ENCODE results near the gene TCF7L2.
"Not testable (repeated sequence)": the region's sequence is repeated elsewhere in the genome, so short reads cannot be mapped to it uniquely, and the experiment has no call there.

Gene TCF7L2

DNA sequence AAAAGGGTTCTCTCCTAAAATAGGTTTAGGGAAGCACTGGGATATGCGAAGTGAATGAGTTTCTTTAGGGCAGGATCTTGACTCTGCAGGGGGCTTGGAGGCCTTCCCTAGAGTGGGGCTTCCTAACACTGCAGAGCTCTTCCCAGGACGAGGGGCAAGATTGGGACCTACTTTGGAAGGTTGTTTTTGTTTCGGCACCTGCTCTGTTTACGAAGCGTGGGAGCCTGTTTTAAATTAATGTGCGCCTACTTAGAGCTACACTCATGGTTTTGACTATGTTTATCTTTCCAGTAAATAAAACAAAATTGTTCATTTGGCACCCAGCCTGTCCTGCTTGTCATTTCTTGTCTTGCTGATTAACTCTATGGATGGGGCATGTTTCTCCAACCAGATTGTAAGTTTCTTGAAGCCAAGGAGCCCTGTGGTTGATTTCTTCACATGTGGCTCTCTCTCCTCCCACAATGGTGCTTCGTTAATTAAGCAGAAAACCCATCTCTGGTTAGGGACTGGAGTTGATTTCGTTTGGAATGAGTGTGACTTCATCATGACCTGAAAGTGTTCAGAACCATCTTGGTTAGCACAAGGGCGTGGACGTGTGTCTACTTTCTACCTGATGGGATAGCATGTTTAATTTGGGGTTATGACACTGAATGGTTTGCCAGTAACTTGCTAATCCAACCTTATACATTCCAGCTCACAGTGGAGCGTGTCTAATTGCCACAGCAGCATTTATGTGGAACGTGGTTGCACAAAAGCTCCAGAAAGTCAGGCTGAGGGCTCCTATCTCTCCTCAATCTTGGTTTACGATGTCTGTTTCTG lies 98.1 kb downstream of the TCF7L2 start:
- DNase-seq, result peak; percentile 69

DNA sequence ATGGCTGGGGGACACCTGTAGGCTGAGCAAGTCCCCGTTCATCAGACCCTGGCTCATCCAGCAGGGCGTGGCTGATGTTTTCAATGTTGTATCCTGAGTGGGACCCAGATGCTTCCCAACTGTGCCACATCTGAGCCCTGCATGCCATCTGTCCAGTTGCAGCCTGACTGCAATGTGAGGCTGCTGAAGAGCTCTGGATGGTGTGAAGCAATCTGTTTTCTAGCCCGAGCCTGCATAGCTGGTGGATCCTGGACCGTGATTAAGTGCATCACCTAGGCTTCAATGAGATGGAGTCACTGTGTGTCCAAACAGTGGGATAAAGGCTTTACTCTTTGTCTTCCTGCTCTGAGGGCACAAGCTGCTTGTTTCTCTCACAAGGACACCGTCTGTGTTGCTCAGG lies 99.8 kb downstream of the TCF7L2 start:
- DNase-seq, result no peak

DNA sequence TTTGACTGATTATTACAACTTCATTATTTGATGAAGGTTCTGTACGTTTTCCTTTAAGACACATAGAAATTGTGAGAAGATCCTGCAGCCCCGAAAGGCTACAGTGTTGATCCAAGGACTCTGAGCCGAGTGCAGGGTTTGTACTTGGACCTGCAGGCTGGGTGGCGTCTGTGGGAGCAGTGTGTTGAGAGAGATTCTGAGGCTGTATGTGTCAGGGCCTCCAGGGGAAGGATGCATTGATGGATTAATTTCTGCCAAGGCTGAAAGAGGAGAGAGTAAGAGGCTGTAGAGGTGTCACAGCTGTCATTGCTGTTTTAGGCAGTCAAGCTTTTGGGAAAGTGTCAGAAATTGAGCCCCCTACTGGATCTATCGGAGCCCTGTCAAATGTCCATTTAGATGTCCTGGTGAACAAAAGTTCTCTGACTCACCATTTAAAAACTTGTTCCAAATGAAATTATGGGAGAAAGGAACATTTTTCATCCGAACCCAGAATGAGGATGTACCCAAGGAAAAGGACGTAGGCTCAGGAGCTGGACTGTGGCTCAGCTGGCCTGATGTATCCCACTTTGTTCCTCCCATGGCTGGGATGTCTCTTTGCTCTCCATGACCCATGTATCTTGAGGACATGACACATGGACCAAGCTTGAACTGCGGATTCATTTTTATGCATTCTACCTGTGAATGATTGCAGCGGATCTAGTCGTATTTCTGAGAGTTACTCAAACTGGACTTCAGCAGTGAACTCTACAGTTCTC lies 102.2 kb downstream of the TCF7L2 start:
- no peak for DNase-seq

DNA sequence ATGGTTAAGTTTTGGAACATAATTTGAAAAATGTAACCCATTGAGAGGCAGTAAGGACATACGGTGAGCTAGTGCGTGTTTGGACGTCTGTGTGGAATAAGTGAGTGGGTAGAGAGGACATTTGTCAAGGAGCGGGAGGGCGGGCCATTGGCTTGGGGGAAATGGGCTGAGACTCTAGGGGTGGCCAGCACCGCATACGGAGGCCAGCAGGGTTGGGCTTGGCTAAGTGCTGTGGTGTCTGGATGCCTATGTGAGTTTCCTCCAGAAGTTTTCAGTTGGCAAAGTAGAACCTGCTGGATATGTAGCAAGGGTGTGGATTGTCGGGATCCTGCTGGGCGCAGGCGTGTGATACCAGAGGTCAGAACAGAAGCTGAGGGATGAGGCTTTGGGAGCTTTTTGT lies 103.0 kb downstream of the TCF7L2 start:
- DNase-seq, result no peak

DNA sequence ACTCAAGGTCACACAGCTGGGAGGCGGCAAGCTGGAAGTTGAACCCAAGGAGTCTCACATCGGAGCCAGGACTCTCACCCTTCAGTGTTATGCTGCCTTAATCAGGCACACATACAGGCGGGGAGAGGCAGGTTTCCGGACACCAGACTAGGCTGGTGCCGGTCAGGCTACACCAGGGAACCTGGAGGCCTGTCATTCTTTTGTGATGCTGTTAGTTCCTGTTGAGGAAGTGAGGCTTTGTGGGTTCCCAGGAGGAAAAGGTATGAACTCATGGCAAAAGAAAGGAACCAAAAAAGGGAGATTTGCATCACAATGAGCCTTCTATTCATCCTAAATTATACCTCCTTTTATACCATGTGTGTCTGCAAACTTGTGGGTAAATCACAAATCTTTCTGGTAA lies 103.8 kb downstream of the TCF7L2 start:
- DNase-seq, result no peak

DNA sequence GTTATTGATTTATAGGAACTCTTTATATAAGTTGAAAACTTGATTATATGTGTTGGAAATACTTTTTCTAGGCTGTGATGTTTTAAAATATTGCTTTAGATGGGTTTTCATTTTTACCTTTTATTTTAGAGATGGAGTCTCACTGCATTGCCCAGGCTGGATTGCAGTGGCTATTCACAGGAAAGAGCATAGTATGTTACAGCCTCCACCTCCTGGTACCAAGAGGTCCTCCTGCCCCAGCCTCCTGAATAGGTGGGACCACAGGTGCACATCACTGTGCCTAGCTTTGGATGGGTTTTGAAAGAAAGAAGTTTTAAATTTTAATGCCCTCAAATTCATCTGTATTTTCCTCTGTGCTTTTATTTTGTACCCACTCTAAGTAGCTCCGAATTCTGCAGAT lies 105.4 kb downstream of the TCF7L2 start:
- no peak for DNase-seq

DNA sequence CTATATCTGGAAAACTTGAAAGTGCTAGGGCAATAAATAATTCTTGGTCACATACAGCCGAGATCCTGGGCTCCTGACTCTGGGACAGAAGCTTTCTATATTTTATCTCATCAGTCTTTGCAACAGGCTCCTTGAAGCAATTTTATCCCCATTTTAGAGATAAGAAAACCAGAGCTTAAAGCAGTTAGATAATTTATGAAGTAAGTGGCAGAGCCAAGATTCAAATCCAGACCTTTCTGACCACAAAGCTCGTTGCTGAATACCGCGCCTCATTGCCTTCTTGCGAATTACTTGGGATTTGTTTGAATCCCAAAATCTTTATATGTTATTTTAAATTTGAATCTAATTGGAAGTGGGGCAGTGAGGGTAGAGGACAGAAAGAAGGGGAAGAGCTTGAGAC lies 106.0 kb downstream of the TCF7L2 start:
- DNase-seq, result no peak

DNA sequence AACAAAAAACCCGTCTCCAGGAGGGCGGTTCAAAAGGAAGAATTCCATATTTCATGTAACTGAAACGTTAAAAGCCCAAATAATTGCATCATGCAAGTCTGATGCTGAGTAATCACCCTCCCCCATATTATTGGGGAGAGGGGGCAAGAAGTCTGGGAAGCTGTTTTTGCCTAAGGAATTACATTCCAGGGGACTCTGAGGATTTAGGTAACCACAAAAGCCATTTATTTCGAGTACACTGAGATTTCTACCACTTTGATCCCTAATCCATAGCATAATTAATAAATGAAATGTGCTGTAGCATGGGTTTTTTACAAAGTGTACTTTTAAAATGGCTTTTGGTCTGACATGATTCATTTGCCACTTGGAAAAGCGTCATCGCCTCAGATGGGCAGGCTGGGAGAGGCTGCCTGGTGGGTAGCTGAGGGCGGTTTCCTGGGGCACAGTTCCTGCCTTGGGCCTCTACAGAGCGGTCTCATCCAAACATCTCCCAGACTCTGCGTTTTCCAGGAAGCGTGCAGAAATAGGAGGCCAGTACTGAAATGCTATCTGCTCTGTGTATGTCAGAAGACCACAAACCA lies 106.5 kb downstream of the TCF7L2 start:
- no peak for DNase-seq

DNA sequence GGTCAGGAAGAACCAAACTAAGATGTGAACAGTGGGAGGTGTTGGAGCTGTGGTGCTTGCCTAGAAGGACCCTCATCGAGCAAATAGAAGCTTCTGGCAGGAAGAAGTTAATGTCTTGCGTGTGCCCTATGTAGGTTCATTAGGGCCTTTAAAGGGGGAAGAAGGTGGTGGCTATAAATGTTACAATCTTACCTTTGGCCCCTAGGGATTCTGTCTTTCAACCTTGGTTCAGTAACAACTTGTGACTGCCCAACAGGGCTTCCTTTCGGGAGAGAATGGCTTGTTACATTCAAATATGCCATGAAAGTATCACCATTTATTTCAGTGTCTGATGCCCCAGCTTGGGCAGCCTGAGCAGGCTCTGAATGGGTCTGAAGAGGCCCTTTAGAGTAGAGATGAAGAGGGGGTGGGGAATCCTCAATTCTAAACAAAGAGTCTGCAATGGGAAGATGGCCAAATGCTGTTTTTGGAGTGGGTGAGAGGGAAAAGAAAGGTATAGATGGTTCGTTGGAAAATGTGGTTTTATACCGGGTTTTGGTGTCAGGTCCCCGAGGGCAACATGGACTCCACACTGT lies 108.0 kb downstream of the TCF7L2 start:
- peak; percentile 69 for DNase-seq

DNA sequence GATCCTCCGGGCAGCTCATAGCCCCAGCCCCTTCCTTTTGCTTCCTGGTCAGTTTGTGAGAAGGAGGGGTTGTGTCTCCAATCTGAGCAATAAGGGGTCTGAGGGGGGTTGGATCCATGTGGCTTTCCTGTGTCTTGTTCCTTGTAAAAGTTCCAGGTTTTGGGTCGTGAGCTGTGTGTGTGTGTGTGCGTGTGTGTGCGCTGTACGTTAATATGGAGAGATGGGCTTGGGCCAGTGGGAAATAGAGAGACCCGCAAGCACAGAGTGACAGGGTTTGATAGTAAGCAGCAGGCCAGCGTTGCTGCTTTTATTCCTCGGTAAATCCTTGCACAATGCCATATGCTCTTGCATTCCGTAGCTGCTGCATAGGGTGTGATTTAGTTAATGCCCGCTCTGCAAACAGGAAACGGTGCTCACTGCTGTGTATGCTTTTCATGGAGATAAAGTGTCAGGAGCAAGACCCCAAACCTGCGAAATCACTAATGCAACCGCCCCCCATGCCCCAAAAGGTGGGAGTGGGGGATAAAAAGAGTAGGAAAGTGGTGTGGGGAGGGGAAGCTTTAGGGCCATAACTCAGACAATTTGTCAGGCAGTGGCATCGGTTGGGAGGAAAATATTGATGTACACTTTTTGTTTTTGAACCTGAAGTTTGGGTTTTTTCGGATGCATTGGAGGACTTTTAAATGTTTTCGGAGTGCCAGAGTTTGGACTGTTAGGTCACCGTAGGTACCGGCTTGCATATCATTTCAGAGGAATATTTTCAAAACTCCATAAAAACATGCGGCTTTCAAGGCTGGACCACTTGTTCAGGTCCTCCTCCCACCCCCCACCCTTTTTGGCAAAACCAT lies 108.7 kb downstream of the TCF7L2 start:
- no peak for DNase-seq

DNA sequence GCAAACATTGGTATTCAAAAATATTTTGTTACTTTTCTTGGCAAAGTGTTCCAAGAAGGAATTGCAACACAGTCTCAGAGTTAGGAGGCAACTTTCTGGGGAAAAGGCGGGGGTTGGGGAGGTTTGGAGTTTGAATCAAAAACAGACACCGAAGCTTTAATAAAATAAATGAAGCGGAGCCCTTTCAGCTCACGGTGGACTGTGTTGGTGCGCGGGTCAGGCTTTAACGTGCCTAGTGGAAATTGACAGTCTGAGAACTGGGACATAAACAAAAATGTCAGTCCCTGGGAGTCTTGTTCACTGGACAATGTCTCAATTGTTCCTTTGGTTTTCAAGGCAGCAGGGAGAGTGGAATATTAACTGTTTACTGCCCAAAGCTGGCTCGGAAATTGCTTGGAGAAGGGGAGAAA lies 109.3 kb downstream of the TCF7L2 start:
- no peak for DNase-seq

DNA sequence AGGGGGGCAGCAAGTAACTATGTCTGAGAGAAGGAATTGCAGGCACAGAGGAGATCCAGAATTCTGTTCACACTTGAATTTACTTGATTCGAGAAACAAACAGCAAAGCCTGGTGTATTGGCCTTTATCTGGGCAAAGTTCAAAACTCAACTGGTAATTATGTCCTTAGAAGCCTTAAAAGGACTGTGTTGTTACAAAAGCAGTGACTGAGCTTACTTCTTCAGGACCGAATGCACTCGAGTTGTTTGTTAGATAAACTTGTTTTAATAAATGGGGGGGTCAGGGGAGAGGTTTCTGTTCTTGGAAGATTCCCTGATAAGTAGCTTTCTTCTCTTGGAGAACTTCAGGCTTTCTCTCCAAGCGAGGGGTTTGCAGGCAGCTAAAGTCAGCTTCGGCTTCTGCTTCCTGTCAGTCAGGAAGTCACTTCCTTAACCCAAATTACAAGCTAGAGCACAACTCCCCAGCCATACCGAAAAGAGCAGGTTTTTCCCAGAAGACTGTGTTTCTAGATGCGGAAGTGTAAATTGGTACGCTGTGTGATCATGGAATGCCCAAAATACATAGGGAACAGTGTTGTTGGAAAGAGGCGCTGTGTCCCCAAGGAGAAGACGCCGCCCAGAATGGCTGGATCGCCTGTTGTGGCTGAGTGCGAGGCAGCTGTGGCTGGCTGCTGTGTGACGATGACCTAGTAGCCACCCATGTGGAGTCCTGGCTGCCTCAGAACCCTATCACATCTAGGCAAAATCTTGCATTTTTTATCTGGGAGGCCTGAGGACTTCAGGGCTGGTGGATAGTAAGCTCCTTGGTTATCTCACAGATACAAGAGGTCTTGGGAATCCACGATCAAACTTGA lies 110.4 kb downstream of the TCF7L2 start:
- no peak for DNase-seq

DNA sequence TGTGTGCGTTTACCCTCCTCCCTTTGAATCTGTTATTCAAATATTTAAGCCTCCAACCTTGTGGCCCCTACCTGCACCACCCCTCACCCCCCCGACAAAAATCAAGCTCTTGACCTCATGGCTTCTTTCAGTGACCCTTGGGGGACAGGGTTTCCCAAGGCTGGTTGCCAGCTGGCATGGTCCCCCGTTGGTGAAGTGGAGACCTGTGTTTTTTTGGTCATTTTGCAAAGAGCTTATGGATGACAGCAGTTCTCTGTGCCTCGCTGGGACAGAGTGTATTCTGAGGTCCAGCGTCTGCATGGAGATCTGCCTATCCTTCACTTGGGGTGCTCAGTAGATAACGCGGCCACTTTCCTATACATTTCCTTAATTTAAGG lies 111.0 kb downstream of the TCF7L2 start:
- DNase-seq, result no peak

DNA sequence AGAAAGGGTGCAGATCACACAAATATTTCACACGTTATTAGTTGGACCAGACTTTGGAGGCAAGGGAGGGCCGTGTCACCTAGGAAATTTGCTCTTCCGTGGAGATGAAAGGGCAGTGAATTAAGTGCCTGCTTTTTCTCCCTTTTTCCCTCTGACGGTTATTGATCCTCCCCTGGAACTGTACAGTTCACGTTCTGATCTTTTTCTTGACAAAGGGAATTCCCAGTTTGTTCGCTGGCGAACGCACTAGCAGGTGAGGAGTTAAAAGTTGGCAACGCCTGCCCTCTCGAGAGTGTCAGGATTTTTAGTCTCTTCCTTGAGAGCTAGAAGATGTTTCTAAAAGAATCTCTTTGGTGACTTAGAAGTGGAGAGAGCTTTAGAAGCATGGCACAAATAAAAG lies 111.5 kb downstream of the TCF7L2 start:
- no peak for DNase-seq

DNA sequence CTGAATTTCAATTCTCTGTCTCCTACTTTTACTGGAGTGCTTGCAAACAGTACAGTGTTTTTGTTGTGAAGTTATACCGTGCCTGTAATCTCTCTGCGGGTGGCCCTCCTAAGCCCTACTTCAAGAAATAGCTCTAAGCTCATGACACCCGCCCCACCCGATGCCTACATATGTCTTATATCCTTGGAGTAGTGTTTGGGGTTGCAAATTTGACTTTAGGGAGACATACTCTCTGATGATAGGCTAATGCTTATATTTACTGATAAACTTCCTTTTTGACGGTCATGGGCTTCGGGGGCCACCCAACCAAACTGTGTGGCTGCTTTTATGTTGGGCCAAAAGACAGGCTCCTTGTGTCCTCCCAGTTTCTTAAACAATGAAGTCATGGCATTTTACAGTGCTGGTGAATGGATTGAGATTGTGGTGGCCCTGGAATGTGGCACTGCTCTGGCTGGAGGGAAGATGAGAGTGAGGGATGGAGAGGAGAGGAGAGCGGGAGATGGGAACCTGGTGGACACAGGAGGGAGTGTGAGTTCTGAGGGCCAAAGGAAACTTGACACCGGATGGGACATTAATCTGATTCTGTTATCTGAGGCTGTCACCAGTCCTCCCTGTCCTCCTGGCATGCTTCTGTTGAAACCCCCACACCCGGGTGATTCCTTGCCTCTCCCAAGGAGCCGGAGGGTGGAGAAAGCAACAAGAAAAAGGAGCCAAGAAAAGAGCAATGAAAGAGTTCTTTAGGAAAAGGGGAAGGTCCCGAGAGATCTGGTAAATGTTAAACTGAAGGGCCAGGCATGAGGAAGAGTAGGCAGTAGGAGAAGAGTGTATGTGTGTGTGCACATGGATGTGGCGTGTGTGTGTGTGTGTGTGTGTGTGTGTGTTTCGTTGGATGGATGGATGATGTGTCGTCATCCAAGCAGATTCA lies 113.3 kb downstream of the TCF7L2 start:
- DNase-seq, result no peak

DNA sequence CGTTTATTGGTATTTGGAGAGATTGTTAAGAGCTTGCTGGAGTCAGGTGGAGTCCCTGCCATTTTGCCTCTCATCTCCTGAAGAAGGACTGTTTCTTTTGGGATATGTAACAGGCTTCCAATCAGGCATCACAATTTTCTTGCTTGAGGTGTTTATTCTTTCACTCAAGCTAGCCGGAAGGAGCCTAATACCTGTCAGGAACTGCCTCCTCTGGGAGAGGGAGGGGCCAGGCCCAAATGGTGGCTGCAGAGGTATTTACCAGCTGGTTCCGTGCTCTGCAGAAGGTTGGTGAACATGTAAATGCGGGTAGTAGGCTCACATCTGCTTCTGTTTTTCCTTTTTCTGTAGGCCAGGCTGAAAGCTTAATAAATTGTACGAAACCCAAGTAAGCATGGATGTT lies 114.0 kb downstream of the TCF7L2 start:
- DNase-seq, result no peak

DNA sequence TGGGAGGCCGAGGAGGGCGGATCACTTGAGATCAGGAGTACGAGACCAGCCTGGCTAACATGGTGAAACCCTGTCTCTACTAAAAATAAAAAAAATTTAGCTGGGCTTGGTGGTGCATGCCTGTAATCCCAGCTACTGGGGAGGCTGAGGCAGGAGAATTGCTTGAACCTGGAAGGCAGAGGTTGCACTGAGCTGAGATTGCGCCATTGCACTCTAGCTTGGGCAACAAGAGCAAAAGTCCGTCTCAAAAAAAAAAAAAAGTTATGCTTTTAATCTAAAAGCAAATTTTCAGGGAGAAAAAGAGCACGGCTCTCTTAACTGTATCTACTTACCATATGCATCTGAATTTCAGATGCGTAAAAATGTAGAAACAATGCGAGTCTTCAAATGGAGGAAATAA lies 116.1 kb downstream of the TCF7L2 start:
- DNase-seq, result not testable (repeated sequence)

DNA sequence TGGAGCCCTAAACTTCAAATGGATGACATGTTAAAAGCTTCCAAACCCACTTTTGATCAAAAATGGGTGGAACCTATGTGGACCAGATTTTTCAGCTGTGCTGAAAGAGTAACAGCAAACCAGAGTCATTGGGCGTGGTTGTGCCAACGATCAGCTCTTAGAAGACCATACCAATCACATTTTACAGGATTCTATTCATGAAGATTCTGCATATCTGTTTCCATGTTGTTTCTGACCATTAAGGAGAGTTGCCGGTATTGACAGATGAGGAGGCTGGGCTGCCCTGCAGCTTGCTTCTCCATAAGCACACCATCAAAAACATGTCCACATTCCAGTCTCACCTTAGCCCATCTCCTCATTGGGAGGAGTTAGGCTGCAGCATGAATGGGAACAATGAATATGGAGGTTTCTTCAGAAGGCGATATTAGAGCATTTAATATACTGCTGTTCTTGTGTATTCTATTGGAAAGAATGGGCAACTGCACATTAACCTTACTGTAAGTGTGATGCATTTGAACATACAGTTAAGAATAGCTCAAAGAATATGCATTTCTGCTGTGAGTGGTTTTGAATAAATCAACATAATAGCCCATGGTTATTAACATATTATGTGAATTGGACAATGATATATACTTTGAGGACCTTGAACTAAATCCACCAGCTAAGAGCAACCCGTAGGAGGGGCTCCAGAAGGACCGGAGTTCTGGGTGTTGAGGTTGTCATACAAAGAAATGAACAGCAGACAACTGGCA lies 116.7 kb downstream of the TCF7L2 start:
- no peak for DNase-seq

DNA sequence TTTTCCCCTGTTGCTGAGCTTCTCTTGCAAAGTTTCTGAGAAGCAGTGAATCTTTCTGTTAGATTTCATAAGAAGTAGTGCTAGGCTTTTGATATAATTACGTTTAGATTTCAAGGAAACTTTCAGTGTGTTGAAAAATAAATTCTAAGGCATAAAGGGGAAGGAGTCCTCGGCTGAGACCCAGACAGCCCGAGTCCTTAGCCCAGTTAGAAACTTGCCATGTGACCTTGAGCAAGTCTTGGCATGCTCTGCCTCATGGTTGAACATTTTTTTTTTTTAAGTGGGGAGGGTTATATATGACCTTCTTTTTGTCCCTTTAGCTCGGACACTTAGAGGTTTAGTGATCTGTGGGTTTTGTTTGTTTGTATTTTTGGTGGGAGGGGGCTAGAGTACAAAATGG lies 117.5 kb downstream of the TCF7L2 start:
- DNase-seq, result no peak

Data from DMS79 (cell line).